HG02840 (cell line): Measurements from ENCODE around the gene ACOT6.
"Not testable (repeated sequence)": the region's sequence is repeated elsewhere in the genome, so short reads cannot be mapped to it uniquely, and the experiment has no call there.

Experiments
- ATAC-seq: cut with Tn5 transposase; IDR thresholded peaks from one replicate; pipeline ENCODE4 v1.9.1; 2021; ENCODE audit warnings: mild to moderate bottlenecking, moderate library complexity, moderate number of reproducible peaks; ENCODE audit not compliant: unreplicated experiment, low FRiP score

ACOT6 gene

DNA sequence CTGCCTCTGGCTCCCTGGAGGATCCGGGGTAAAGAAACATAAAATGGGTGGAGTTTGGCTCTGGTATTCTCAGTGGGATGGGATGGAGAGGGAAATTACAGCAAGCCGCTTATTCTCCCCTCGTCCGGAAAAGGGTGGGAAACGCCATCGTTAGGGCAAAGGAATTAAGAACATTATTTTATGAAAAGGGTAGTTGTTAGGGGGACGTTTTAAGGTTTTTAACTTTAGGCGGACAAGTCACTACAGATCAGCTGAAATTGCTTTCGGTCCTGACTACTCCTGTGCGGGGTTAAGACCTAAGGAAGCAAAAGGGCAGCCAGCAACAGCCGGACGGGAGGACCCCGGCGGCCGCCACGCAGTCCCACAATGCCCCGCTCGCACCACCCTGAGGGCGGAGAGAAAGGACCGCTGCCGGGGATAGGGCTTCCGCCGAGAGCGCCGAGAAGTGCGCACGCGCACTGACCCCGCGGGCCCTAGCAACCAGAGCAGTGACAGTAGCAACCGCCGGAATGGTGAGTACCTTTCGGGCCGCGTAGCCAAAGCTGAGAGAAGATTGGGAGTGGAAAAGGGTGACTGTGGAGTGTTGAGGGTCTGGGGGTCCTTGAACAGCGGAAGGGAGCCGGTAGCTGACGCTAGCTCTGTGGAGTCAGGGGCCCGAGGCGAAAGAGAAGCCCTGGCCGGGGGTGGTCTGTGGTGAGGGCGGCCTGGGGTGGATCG lies 32.4 kb downstream of the ACOT6 start, which contains the start of gene DNAL1:
Gene DNAL1, plus strand, starts transcription at position 456 of the 717 bp plus-strand sequence. Its CDS starts 54 bp downstream, at position 510.
- peak; percentile 89 for ATAC-seq

DNA sequence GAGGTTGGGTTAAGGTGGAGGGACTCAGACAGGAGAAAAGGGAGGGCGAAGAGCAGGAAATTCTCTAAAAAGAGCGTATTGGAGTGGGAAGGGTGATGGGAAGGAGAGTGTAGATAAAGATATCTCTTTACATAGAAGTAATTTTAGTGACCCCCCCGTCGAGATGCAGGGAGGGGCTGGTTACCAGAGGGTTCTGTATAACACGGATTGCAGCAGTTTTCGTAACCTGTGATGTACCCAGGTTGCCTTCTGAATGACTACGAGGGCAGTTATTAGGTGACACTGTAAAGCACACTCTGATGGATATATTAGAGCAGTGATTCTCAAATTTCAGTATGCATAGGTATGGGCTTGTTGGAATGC lies 32.9 kb downstream of the ACOT6 start:
- no peak for ATAC-seq

DNA sequence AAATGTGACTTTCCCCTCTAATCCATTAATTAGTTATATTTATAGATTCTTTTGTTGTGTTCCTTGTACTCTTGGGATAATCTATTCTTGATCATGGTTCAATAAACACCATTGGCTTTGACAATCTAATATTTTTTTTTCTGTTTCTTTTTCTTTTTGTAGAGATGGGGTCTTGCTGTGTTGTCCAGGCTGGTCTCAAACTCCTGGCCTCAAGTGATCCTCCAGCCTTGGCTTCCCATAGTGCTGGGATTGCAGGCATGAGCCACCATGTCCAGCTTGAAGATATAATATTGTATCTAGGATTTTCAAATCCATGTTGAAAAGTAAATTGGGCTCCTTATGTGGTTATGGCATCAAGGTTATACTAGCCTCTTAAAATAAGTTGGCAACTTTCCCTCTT lies 38.7 kb downstream of the ACOT6 start:
- ATAC-seq: no peak

DNA sequence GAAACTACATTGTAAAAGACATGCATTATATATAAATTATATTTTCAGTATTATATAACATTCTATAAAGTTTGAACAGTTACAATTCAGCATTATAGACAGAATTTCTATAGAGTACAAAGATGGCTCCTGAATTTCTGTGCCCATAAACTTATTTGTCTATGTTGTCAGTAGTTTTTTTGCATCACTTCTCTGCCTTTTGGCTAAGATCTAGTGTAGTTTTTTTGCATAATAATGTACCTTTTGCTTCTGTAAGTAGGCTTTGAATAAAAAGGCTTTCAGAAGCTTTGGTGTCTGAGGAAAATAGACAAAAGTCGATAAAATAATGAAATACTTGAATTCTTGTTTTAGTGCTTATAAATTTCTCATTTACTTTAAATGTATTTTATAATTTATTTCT lies 43.5 kb downstream of the ACOT6 start:
- no peak for ATAC-seq

DNA sequence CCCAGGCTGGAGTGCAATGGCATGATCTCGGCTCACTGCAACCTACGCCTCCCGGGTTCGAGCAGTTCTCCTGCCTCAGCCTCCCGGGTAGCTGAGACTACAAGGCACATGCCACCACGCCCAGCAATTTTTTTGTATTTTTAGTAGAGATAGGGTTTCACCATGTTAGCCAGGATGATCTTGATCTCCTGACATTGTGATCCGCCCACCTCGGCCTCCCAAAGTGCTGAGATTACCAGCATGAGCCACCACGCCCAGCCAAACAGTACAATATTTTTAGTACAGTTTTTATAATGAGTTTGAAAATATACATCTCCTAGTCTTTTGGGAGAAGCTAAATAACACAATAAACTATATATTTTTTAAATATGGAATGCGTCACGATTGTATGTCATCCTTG lies 46.9 kb downstream of the ACOT6 start:
- not testable (repeated sequence) for ATAC-seq

DNA sequence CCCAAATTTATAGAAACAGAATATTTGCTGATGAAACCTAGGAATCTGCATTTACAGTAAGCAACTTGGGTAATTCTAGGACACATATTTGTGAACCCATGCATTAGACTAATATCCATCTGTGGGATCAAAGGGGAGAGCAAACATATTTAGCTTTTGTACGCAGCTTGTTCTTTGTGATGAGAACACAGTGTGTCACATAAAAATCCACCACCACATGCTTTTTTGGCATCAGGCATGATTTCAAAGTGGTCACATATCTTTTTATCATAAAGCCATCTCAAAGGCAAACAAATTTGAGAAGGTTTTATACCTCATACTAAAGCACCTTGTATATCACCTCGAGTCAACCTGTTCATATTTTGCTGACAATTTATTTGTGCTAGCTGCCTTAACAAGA lies 48.2 kb downstream of the ACOT6 start:
- ATAC-seq: no peak

DNA sequence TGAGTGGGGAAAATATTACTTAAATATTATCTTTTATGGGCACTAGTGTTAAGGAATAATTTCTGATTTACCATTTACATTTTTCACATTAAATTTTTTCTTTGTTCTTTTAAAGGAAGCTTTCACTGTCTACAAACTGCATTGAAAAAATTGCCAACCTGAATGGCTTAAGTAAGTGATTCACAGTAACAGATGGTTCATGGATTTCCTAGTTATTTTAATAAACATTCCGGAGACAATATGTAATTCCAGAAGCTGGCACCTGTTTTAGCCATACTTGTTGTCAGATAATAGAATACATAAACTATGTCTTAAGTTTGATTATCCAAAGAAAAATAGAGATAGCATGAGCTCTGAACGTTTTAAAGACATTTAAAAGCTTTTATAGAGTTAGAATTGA lies 49.6 kb downstream of the ACOT6 start:
- no peak for ATAC-seq

DNA sequence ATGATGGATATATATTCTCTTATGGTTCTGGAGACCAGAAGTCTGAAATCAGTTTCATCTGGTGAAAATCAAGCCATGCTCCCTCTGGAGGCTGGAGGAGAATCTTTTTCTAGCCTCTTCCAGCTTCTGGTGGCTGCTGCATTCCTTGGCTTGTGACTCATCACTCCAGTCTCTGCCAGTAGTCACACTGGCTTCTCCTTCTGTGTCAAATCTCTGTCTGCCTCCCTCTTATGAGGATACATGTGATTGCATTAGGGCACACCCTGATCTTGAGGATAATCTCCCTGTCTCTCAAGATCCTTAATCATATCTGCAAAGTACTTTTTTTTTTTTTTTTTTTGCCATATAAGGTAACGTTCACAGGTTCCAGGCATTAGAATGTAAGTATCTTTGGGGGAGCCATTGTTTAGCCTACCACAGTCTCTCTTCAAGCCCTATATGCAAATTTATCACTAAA lies 50.2 kb downstream of the ACOT6 start:
- ATAC-seq: no peak

DNA sequence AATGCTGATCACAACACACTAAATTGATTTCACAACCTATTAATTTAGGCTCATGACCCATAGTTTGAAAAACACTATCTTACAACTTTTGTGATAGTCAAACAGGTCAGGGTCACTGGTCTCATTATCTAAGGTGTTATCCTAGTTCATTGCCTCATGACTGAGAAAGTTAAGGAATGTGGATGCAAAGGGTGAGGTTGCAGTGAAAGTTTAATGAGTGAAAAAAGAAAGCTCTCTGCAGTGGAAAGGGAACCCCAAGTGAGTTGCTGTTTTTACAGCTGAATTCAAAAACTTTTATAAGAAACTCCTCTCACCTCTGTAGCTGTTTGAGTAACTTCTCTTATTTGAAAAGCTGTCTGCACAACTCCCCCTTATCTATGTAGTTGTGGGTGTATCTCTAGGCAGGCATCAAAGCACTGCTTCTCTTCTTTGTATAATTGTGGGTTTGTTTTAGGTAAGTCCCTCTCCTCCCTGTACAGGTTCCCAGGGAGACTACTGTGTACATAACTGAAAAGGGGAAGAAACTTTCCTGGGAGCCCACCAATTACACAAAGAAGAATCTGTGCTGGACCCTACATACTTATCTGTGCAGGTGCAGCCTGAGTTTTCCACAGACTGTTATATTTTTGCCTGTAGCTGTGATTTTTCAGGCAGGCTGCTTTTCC lies 51.4 kb downstream of the ACOT6 start:
- ATAC-seq: no peak

DNA sequence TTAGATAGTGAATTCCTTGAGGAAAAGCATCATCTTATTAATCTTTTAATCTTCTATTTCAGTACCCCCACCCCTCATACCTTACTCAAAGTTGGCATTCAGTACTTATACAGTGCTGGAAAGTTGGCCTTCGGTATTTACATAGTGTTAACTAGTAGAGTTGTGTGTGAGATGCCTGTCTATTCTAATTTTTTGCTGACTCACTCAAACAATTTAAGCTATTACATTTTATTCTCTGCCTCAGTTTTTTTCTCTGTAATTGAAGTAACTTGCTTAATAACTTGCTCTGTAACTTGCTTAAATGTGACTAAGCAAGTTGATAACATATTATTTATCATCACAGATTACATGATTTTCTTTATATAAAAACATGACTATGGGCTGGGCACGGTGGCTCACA lies 52.8 kb downstream of the ACOT6 start:
- no peak for ATAC-seq

DNA sequence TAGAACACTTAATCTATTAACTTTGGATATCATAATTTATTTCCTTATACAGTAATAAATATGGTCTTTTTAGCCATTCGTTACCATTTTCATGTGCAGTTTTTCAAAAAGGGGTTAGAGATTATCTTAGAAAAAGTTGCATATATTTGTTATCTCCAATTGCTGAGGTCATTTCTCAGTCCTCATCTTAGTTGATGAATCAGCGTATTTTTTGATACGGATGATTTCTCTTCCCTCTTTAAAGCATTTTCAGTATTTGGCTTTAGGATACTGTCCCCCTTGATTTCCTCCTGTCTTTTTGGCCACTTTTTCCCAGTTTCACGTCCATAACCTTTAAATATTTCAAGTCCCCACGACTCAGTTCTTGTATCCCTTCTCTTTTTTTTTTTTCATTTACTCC lies 54.3 kb downstream of the ACOT6 start:
- ATAC-seq: no peak

DNA sequence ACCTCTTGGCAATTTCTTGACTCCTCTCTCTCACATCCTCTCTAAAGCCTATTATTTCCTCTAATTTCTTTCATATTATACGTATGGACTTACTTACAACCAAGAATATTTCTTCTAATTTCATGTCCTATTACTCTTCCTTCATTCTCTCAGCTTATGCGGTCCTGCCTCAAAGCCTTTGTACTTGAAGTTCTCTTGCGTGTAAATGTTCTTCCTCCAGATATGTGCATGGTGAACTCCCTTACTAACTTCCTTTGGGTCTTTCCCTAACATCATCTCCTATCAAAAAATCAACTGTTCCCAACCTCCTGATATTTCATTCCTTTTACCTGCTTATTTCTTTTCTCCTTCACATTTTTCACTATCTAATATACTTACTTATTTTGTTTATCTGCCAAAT lies 55.5 kb downstream of the ACOT6 start:
- ATAC-seq: no peak
